ENCODE data around the gene NQO1.
"Not testable (repeated sequence)": the region's sequence is repeated elsewhere in the genome, so short reads cannot be mapped to it uniquely, and the experiment has no call there.

DNA sequence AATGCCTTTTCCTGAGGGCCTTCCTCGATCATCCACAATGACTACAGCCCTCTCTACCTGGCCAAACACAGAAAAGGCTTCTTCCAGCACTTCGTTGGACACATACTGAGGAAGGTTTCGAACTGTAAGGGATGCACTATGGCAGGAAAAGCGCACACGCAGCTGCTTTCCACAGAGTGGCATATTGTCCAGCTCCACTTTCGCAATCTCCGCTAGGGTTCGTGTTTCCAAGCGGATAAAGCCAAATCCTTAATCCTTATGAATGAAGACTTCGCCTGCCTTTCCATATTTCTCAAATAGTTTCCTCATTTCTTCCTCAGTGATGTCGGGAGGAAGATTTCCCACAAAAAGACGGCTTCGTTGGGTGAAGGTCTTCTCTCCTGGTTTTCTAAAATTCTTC lies 31.0 kb upstream of the NQO1 start:
- TF ChIP-seq, protein P1, sequence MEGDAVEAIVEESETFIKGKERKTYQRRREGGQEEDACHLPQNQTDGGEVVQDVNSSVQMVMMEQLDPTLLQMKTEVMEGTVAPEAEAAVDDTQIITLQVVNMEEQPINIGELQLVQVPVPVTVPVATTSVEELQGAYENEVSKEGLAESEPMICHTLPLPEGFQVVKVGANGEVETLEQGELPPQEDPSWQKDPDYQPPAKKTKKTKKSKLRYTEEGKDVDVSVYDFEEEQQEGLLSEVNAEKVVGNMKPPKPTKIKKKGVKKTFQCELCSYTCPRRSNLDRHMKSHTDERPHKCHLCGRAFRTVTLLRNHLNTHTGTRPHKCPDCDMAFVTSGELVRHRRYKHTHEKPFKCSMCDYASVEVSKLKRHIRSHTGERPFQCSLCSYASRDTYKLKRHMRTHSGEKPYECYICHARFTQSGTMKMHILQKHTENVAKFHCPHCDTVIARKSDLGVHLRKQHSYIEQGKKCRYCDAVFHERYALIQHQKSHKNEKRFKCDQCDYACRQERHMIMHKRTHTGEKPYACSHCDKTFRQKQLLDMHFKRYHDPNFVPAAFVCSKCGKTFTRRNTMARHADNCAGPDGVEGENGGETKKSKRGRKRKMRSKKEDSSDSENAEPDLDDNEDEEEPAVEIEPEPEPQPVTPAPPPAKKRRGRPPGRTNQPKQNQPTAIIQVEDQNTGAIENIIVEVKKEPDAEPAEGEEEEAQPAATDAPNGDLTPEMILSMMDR (IDR thresholded peaks at IDR 0.05; ENCODE audit: insufficient read depth, low read depth, low read length): not testable (repeated sequence)
- TF ChIP-seq EZH2 (IDR thresholded peaks at IDR 0.05; ENCODE audit: insufficient read depth, low read length): not testable (repeated sequence)

Measured in astrocyte (in vitro differentiated cells and primary cell).